Measurements from ENCODE around the gene HSPG2. TPM values are rescaled to one million over a fixed set of nuclear protein-coding genes. Genes with fewer than 3 reads are reported as not detected.
A peak's percentile ranks its signal among the peaks of the same experiment; 100 is the strongest.

HSPG2 gene
- total and polyA plus RNA-seq, 9 donors = 27.3 to 294 (median 92.6) TPM

DNA sequence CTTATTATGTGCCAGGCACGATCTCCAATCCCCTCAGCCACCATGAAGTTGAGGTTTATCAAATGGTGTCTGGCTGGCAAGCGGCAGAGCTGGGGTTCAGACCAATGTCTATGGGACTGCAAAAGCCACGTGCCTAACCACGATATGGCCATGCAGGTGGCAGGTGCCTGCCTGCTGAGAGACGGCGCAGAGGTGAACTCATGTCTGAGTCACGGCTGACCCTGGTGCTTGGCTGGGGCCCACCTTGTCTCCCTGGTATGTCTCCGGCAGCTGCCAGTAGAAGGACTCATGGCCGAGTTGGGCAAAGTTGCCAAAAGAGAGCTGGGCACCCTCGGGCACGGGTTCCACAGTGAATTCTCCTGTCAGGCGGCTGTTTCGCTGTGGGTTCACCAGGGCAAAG is 65.2 kb downstream of the HSPG2 start:
- intact Hi-C loops (cut with DNase I) = no loop called here
- TF ChIP-seq, protein P1, sequence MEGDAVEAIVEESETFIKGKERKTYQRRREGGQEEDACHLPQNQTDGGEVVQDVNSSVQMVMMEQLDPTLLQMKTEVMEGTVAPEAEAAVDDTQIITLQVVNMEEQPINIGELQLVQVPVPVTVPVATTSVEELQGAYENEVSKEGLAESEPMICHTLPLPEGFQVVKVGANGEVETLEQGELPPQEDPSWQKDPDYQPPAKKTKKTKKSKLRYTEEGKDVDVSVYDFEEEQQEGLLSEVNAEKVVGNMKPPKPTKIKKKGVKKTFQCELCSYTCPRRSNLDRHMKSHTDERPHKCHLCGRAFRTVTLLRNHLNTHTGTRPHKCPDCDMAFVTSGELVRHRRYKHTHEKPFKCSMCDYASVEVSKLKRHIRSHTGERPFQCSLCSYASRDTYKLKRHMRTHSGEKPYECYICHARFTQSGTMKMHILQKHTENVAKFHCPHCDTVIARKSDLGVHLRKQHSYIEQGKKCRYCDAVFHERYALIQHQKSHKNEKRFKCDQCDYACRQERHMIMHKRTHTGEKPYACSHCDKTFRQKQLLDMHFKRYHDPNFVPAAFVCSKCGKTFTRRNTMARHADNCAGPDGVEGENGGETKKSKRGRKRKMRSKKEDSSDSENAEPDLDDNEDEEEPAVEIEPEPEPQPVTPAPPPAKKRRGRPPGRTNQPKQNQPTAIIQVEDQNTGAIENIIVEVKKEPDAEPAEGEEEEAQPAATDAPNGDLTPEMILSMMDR (IDR thresholded peaks at IDR 0.05) = no peak
- TF ChIP-seq EP300 (IDR thresholded peaks at IDR 0.05) = no peak
- TF ChIP-seq POLR2A (IDR thresholded peaks at IDR 0.05) = no peak
- Histone ChIP-seq H3K36me3 (no peaks in the 10 kb centered on the region), H3K27me3 (no peaks in the 10 kb centered on the region), H3K27ac (no peak overlapping the region), H3K9me3 (no peaks in the 10 kb centered on the region), H3K4me3 (no peak overlapping the region), H3K4me1 (ENCODE audit: insufficient read depth) (peaks cover 5% of the 10 kb centered on the region)
- DNase-seq = no peak
- WGBS, 3 donors = 82 to 87% (median 83%) methylated on average over 13 of the region's 13 CpGs

- H3K9me3 ChIP-seq = no peaks in the 10 kb centered on the region
- H3K4me1 ChIP-seq (ENCODE audit: insufficient read depth) = peaks cover 5% of the 10 kb centered on the region
- no peak for DNase-seq
- TF ChIP-seq POLR2A (IDR thresholded peaks at IDR 0.05) (no peak), EP300 (IDR thresholded peaks at IDR 0.05) (no peak)
- TF ChIP-seq, protein P1 (IDR thresholded peaks at IDR 0.05) = no peak
- H3K36me3 ChIP-seq = no peaks in the 10 kb centered on the region
- 94 to 97% (median 94%) methylated on average over 15 of the region's 15 CpGs for WGBS, 3 donors
- H3K27me3 ChIP-seq = no peaks in the 10 kb centered on the region
- H3K4me3 ChIP-seq = no peak overlapping the region
- no peak overlapping the region for H3K27ac ChIP-seq
- intact Hi-C loops (cut with DNase I) = no loop called here
Observed at GRCh38 chr1:21870611-21871010, 66.5 kb downstream of the HSPG2 start.

- Histone ChIP-seq H3K27ac (no peak overlapping the region), H3K36me3 (no peaks in the 10 kb centered on the region), H3K4me1 (ENCODE audit: insufficient read depth) (peaks cover 5% of the 10 kb centered on the region), H3K9me3 (no peaks in the 10 kb centered on the region), H3K4me3 (no peak overlapping the region), H3K27me3 (no peaks in the 10 kb centered on the region)
- DNase-seq = peak; percentile 59 to 76 (median 69)
- intact Hi-C loops (cut with DNase I) = loop anchor here in 2 of 4 donors (10.0 kb wide), 1 partner anchor 95 kb away; no protein-coding TSS in a partner anchor
- WGBS, 3 donors = 71 to 73% (median 73%) methylated on average over 13 of the region's 13 CpGs
- TF ChIP-seq, protein P1 (IDR thresholded peaks at IDR 0.05) = no peak
- TF ChIP-seq POLR2A (IDR thresholded peaks at IDR 0.05) (no peak), EP300 (IDR thresholded peaks at IDR 0.05) (no peak)
Observed at GRCh38 chr1:21869620-21870121, 67.4 kb downstream of the HSPG2 start.

- TF ChIP-seq, protein P1 (IDR thresholded peaks at IDR 0.05) = no peak
- TF ChIP-seq POLR2A (IDR thresholded peaks at IDR 0.05) (no peak), EP300 (IDR thresholded peaks at IDR 0.05) (no peak)
- Histone ChIP-seq H3K4me1 (ENCODE audit: insufficient read depth) (peaks cover 5% of the 10 kb centered on the region), H3K27me3 (no peaks in the 10 kb centered on the region), H3K9me3 (no peaks in the 10 kb centered on the region), H3K27ac (no peak overlapping the region), H3K4me3 (no peak overlapping the region), H3K36me3 (no peaks in the 10 kb centered on the region)
- no peak for DNase-seq
- intact Hi-C loops (cut with DNase I) = loop anchor here in 2 of 4 donors (10.0 kb wide), 1 partner anchor 96 kb away; no protein-coding TSS in a partner anchor
- WGBS, 3 donors = 62 to 75% (median 70%) methylated on average over 12 of the region's 12 CpGs
Observed at GRCh38 chr1:21868941-21869454, 68.1 kb downstream of the HSPG2 start.

All from ovary (tissue), 9 donors.